WTC11 (cell line): ENCODE results near the gene PRR5L. TPM values are rescaled to one million over a fixed set of nuclear protein-coding genes. Genes with fewer than 3 reads are reported as not detected.

ENCODE experiments used
- ATAC-seq: fragments of 200-7000 bp; cut with Tn5 transposase; 2 replicates; pipeline ENCODE4 v1.10.0; 2021; ENCODE audit warnings: mild to moderate bottlenecking, moderate library complexity
- CTCF ChIA-PET: fragments of 300-600 bp; sonication (Branson Sonifier 250); formaldehyde crosslinking; loops from one replicate; lab custom pipeline; 2021; ENCODE audit warnings: antibody characterized with exemption; lab: Charles Lee
- POLR2A ChIA-PET: fragments of 350-600 bp; sonication (Branson Sonifier 250); formaldehyde crosslinking; loops from one replicate; lab custom pipeline; 2021; ENCODE audit warnings: antibody characterized with exemption; lab: Charles Lee
- DNase-seq: peaks from one replicate; pipeline ENCODE4 v3.0.0; 2021; ENCODE audit warnings: low spot score
- H3K27ac Mint-ChIP-seq: 2 replicates; pipeline ENCODE4 v1.8.0; 2021; ENCODE audit warnings: mixed read lengths
- H3K27me3 Mint-ChIP-seq: 2 replicates; pipeline ENCODE4 v1.8.0; 2021; ENCODE audit warnings: low read depth, mild to moderate bottlenecking, moderate library complexity, mixed read lengths
- H3K36me3 Mint-ChIP-seq: 2 replicates; pipeline ENCODE4 v1.8.0; 2021; ENCODE audit warnings: mixed read lengths
- H3K4me1 Mint-ChIP-seq: 2 replicates; pipeline ENCODE4 v1.8.0; 2022; ENCODE audit warnings: mixed read lengths
- H3K4me3 Mint-ChIP-seq: 2 replicates; pipeline ENCODE4 v1.8.0; 2021; ENCODE audit warnings: mild to moderate bottlenecking, moderate library complexity, mixed read lengths
- H3K9me3 Mint-ChIP-seq: 2 replicates; pipeline ENCODE4 v1.8.0; 2021; ENCODE audit warnings: mixed read lengths
- ATF1 ChIP-seq: sonication (generic); formaldehyde crosslinking; IDR thresholded peaks from 2 replicates; pipeline ENCODE4 v1.8.1; 2023; ENCODE audit warnings: mild to moderate bottlenecking, moderate library complexity, missing genetic modification reagents
- CBFB ChIP-seq: sonication (generic); formaldehyde crosslinking; IDR thresholded peaks from 2 replicates; pipeline ENCODE4 v1.8.1; 2022; ENCODE audit warnings: mild to moderate bottlenecking, low read depth, missing genetic modification reagents
- ETV6 ChIP-seq: sonication (generic); formaldehyde crosslinking; IDR thresholded peaks from 2 replicates; pipeline ENCODE4 v1.8.1; 2022; ENCODE audit warnings: mild to moderate bottlenecking, missing genetic modification reagents
- GTF2I ChIP-seq: fragments of 250-450 bp; sonication (Bioruptor Pico); conservative IDR thresholded peaks from 2 replicates; pipeline ENCODE4 v1.4.0; 2021; ENCODE audit warnings: mild to moderate bottlenecking
- HMGA2 ChIP-seq: fragments of 250-450 bp; sonication (Bioruptor Pico); IDR thresholded peaks from 2 replicates; pipeline ENCODE4 v1.4.0; 2021; ENCODE audit warnings: mild to moderate bottlenecking, moderate library complexity
- IRF2 ChIP-seq: sonication (generic); formaldehyde crosslinking; IDR thresholded peaks from 2 replicates; pipeline ENCODE4 v1.8.0; 2022; ENCODE audit warnings: low read depth, missing genetic modification reagents, borderline replicate concordance
- MXD4 ChIP-seq: fragments of 250-450 bp; sonication (Bioruptor Pico); IDR thresholded peaks from 2 replicates; pipeline ENCODE4 v1.8.0; 2021; ENCODE audit warnings: mild to moderate bottlenecking, moderate library complexity, borderline replicate concordance
- NFATC4 ChIP-seq: fragments of 250-450 bp; sonication (Bioruptor Pico); IDR thresholded peaks from 2 replicates; pipeline ENCODE4 v1.9.0; 2021; ENCODE audit warnings: mild to moderate bottlenecking
- NFE2L1 ChIP-seq: sonication (generic); formaldehyde crosslinking; IDR thresholded peaks from 2 replicates; pipeline ENCODE4 v1.8.1; 2023; ENCODE audit warnings: missing genetic modification reagents
- NR2C2 ChIP-seq: sonication (generic); formaldehyde crosslinking; IDR thresholded peaks from 2 replicates; pipeline ENCODE4 v1.8.0; 2022; ENCODE audit warnings: mild to moderate bottlenecking, missing genetic modification reagents
- RELA ChIP-seq: sonication (generic); formaldehyde crosslinking; IDR thresholded peaks from 2 replicates; pipeline ENCODE4 v1.8.1; 2022; ENCODE audit warnings: missing genetic modification reagents, mild to moderate bottlenecking, borderline replicate concordance
- SMAD3 ChIP-seq: sonication (generic); formaldehyde crosslinking; IDR thresholded peaks from 2 replicates; pipeline ENCODE4 v1.8.0; 2022; ENCODE audit warnings: missing genetic modification reagents, mild to moderate bottlenecking, borderline replicate concordance
- SMAD4 ChIP-seq: sonication (generic); formaldehyde crosslinking; IDR thresholded peaks from 2 replicates; pipeline ENCODE4 v1.8.0; 2022; ENCODE audit warnings: mild to moderate bottlenecking, missing genetic modification reagents
- TEAD1 ChIP-seq: sonication (generic); formaldehyde crosslinking; IDR thresholded peaks from 2 replicates; pipeline ENCODE4 v1.8.0; 2022; ENCODE audit warnings: mild to moderate bottlenecking, missing genetic modification reagents
- TP53 ChIP-seq: sonication (generic); formaldehyde crosslinking; IDR thresholded peaks from 2 replicates; pipeline ENCODE4 v1.8.1; 2023; ENCODE audit warnings: mild to moderate bottlenecking, missing genetic modification reagents
- ZNF416 ChIP-seq: fragments of 250-450 bp; sonication (Bioruptor Pico); IDR thresholded peaks from 2 replicates; pipeline ENCODE4 v1.9.0; 2021; ENCODE audit warnings: mild to moderate bottlenecking, inconsistent platforms
- ZNF671 ChIP-seq: fragments of 250-450 bp; sonication (Bioruptor Pico); IDR thresholded peaks from 2 replicates; pipeline ENCODE4 v1.8.0; 2021; ENCODE audit warnings: mild to moderate bottlenecking
- total RNA-seq: library from RNA; stranded (reverse); gene quantifications from 3 replicates; pipeline ENCODE4 v1.2.3, GENCODE V29; 2021
- TF ChIP-seq, protein P1 (sequence below): sonication (generic); formaldehyde crosslinking; IDR thresholded peaks from 2 replicates; pipeline ENCODE4 v1.8.1; 2022; ENCODE audit warnings: mild to moderate bottlenecking, missing genetic modification reagents, moderate library complexity, borderline replicate concordance
- TF ChIP-seq, protein P2 (sequence below): sonication (generic); formaldehyde crosslinking; IDR thresholded peaks from 2 replicates; pipeline ENCODE4 v1.8.1; 2023; ENCODE audit warnings: mild to moderate bottlenecking, missing genetic modification reagents
- TF ChIP-seq, protein P3 (sequence below): sonication (generic); formaldehyde crosslinking; IDR thresholded peaks from 2 replicates; pipeline ENCODE4 v1.8.1; 2023; ENCODE audit warnings: mild to moderate bottlenecking, missing genetic modification reagents, moderate library complexity
- TF ChIP-seq, protein P4 (sequence below): fragments of 250-450 bp; sonication (Bioruptor Pico); IDR thresholded peaks from 2 replicates; pipeline ENCODE4 v2.1.2; 2022; ENCODE audit warnings: mild to moderate bottlenecking, moderate library complexity
- TF ChIP-seq, protein P5 (sequence below): sonication (generic); formaldehyde crosslinking; conservative IDR thresholded peaks from 2 replicates; pipeline ENCODE4 v1.8.1; 2023; ENCODE audit warnings: mild to moderate bottlenecking, low read depth, missing genetic modification reagents, moderate library complexity
- TF ChIP-seq, protein P6 (sequence below): sonication (generic); formaldehyde crosslinking; conservative IDR thresholded peaks from 2 replicates; pipeline ENCODE4 v1.8.1; 2022; ENCODE audit warnings: mild to moderate bottlenecking, missing genetic modification reagents

PRR5L gene
- total RNA-seq, 1 experiment from 2014 or later = 3.9 TPM

DNA sequence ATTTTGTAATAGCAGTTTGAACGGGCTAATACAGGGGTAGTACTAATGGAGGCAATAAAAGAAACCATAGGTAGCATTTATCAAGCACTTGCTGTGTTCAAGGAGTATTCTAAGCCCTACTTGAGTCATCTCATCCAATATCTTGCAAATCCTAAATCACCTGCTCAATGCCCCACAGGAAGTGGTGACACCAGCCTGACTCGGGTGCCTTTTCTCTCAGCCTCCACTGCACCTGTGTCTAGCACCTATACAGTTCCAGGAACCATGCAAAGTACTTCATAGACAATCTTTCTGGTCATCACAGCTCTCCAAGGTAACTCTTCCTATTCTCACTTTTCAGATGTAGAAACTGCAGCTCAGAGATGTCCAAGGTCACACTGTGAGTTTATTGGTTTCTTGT, 98.0 kb downstream of the PRR5L start:
- POLR2A ChIA-PET = no interaction called here
- Mint-ChIP-seq H3K36me3 (no peaks in the 10 kb centered on the region), H3K27ac (no peak overlapping the region), H3K4me1 (no peaks in the 10 kb centered on the region), H3K4me3 (no peak overlapping the region), H3K27me3 (no peaks in the 10 kb centered on the region), H3K9me3 (no peaks in the 10 kb centered on the region)
- DNase-seq (no peak), ATAC-seq (no peak)
- CTCF ChIA-PET = no interaction called here
- TF ChIP-seq TP53 (no peak), RELA (CRISPR knock-in tag) (no peak), ZNF416 (CRISPR knock-in tag) (no peak), CBFB (no peak), MXD4 (CRISPR knock-in tag) (no peak), NFATC4 (CRISPR knock-in tag) (no peak), SMAD4 (CRISPR knock-in tag) (no peak)
- TF ChIP-seq, protein P1, sequence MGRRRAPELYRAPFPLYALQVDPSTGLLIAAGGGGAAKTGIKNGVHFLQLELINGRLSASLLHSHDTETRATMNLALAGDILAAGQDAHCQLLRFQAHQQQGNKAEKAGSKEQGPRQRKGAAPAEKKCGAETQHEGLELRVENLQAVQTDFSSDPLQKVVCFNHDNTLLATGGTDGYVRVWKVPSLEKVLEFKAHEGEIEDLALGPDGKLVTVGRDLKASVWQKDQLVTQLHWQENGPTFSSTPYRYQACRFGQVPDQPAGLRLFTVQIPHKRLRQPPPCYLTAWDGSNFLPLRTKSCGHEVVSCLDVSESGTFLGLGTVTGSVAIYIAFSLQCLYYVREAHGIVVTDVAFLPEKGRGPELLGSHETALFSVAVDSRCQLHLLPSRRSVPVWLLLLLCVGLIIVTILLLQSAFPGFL (CRISPR knock-in tag) = no peak

DNA sequence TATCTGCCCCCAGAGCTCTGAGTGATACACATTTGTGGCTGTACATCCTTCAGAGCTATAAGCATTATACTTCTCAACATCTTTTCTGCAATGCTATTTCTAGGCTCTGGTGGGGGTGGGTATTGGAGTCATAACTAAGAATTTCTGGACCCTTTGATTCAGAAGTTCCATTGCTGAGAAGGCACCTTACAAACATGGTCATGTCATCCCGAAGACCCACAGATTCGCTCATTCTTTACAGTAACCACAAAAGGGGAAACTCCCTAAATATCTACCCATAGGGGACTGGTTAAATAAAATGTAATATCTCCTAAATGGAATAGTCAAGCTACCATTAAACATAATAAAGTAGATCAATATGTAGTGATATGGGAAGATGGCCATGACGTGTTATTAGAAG, 98.8 kb downstream of the PRR5L start:
- DNase-seq (no peak), ATAC-seq (no peak)
- Mint-ChIP-seq H3K36me3 (no peaks in the 10 kb centered on the region), H3K4me3 (no peak overlapping the region), H3K27ac (no peak overlapping the region), H3K27me3 (no peaks in the 10 kb centered on the region), H3K9me3 (no peaks in the 10 kb centered on the region), H3K4me1 (no peaks in the 10 kb centered on the region)
- POLR2A ChIA-PET = no interaction called here
- TF ChIP-seq NFE2L1 = no peak
- TF ChIP-seq SMAD4 (CRISPR knock-in tag) = no peak
- TF ChIP-seq SMAD3 (CRISPR knock-in tag) = no peak
- no peak for TF ChIP-seq IRF2 (CRISPR knock-in tag)
- no peak for TF ChIP-seq RELA (CRISPR knock-in tag)
- TF ChIP-seq, protein P2, sequence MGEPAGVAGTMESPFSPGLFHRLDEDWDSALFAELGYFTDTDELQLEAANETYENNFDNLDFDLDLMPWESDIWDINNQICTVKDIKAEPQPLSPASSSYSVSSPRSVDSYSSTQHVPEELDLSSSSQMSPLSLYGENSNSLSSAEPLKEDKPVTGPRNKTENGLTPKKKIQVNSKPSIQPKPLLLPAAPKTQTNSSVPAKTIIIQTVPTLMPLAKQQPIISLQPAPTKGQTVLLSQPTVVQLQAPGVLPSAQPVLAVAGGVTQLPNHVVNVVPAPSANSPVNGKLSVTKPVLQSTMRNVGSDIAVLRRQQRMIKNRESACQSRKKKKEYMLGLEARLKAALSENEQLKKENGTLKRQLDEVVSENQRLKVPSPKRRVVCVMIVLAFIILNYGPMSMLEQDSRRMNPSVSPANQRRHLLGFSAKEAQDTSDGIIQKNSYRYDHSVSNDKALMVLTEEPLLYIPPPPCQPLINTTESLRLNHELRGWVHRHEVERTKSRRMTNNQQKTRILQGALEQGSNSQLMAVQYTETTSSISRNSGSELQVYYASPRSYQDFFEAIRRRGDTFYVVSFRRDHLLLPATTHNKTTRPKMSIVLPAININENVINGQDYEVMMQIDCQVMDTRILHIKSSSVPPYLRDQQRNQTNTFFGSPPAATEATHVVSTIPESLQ (CRISPR knock-in tag) = no peak
- TF ChIP-seq, protein P3, sequence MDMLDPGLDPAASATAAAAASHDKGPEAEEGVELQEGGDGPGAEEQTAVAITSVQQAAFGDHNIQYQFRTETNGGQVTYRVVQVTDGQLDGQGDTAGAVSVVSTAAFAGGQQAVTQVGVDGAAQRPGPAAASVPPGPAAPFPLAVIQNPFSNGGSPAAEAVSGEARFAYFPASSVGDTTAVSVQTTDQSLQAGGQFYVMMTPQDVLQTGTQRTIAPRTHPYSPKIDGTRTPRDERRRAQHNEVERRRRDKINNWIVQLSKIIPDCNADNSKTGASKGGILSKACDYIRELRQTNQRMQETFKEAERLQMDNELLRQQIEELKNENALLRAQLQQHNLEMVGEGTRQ (CRISPR knock-in tag) = no peak
- CTCF ChIA-PET = no interaction called here

DNA sequence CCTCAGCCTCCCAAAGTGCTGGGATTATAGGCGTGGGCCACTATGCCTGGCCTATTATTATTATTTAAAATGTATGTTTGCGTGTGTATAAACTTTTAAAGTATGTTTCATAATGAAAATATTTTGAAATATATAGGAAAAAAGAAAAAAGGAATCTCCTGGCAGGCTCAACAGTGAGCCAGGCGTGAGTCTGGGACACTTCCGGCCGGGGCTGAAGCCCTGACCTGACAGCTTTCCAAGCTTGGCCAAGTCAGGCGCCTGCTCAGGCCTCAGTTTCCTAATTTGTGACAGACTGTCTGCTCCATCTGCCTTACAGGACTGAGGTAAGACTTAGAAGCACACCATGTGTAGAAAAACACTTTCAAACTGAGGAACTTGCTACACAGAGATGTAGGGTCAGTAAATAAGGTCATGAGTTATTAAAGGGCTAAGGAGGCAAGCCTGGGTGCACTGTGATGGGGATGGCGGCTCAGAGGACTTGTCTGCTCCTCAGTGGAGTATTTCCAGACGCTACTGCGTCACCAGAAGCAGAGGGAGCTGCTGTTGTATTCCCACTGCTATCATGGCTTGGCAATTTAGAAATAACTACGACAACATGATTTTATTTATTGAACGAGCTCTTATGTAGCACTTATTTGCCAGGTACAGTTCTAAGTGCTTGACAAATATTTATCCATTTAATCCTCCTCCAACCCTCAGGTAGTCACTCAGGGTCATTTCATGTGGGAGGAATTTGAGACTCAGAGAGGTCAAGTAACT, 100.1 kb downstream of the PRR5L start:
- Mint-ChIP-seq H3K4me1 (no peaks in the 10 kb centered on the region), H3K9me3 (no peaks in the 10 kb centered on the region), H3K27me3 (no peaks in the 10 kb centered on the region), H3K4me3 (no peak overlapping the region), H3K27ac (no peak overlapping the region), H3K36me3 (no peaks in the 10 kb centered on the region)
- ATAC-seq (no peak), DNase-seq (no peak)
- ChIA-PET CTCF (no interaction called here), POLR2A (no interaction called here)
- TF ChIP-seq GTF2I (CRISPR knock-in tag) (no peak), TEAD1 (no peak), HMGA2 (CRISPR knock-in tag) (no peak), NR2C2 (CRISPR knock-in tag) (no peak), ETV6 (no peak), ZNF671 (CRISPR knock-in tag) (no peak), ATF1 (CRISPR knock-in tag) (no peak)
- TF ChIP-seq, protein P4, sequence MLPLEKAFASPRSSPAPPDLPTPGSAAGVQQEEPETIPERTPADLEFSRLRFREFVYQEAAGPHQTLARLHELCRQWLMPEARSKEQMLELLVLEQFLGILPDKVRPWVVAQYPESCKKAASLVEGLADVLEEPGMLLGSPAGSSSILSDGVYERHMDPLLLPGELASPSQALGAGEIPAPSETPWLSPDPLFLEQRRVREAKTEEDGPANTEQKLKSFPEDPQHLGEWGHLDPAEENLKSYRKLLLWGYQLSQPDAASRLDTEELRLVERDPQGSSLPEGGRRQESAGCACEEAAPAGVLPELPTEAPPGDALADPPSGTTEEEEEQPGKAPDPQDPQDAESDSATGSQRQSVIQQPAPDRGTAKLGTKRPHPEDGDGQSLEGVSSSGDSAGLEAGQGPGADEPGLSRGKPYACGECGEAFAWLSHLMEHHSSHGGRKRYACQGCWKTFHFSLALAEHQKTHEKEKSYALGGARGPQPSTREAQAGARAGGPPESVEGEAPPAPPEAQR (CRISPR knock-in tag) = no peak
- TF ChIP-seq, protein P5, sequence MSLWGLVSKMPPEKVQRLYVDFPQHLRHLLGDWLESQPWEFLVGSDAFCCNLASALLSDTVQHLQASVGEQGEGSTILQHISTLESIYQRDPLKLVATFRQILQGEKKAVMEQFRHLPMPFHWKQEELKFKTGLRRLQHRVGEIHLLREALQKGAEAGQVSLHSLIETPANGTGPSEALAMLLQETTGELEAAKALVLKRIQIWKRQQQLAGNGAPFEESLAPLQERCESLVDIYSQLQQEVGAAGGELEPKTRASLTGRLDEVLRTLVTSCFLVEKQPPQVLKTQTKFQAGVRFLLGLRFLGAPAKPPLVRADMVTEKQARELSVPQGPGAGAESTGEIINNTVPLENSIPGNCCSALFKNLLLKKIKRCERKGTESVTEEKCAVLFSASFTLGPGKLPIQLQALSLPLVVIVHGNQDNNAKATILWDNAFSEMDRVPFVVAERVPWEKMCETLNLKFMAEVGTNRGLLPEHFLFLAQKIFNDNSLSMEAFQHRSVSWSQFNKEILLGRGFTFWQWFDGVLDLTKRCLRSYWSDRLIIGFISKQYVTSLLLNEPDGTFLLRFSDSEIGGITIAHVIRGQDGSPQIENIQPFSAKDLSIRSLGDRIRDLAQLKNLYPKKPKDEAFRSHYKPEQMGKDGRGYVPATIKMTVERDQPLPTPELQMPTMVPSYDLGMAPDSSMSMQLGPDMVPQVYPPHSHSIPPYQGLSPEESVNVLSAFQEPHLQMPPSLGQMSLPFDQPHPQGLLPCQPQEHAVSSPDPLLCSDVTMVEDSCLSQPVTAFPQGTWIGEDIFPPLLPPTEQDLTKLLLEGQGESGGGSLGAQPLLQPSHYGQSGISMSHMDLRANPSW (CRISPR knock-in tag) = no peak
- TF ChIP-seq, protein P6, sequence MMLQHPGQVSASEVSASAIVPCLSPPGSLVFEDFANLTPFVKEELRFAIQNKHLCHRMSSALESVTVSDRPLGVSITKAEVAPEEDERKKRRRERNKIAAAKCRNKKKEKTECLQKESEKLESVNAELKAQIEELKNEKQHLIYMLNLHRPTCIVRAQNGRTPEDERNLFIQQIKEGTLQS (CRISPR knock-in tag) = no peak
